ENCODE measurements around the gene NFYC. TPM values are rescaled to one million over a fixed set of nuclear protein-coding genes. Genes with fewer than 3 reads are reported as not detected.

Gene NFYC
- total RNA-seq, 1 experiment from 2014 or later = 63.3 TPM

DNA sequence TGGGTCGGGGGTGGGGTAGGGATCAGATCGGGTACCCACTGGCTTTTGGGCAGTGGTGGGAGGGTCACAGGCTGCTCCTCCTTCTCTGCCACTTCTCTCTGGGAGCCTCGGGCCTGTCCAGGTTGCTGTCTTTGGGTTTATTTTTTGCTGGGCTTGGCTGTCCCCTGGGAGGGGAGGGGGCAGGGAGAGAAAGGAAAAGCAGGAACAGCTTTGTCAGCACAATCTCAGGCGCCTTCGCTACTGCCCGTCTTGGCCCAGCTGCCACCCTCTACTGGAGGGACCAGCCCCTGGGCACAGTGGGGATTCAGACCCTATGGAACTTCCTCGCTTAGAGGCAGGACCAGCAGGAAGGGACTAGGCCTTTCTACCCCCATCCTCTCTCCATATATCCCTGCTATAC is 100.5 kb downstream of the NFYC start:
- CTCF ChIA-PET = interaction anchor here (1.9 kb wide), 1 partner anchor 17 kb away, joined by 6 read pairs; no protein-coding TSS in a partner anchor
- POLR2A ChIA-PET = no interaction called here

More for the DNA sequence above, 100.5 kb downstream of the NFYC start:
- ATAC-seq = no peak
- BruUV-seq (replicated peaks) = no TSS peak
- Histone ChIP-seq H3K9me2 (ENCODE audit: insufficient read depth) (no peaks in the 10 kb centered on the region), H3K27me3 (ENCODE audit: insufficient read depth, low read length) (no peaks in the 10 kb centered on the region), H3K9me3 (ENCODE audit: control insufficient read depth in 1 of 2, insufficient read depth in 1 of 2, low read depth in 1 of 2, low read length in 2 of 2) (no peaks in the 10 kb centered on the region), H3K4me1 (ENCODE audit: control insufficient read depth in 1 of 2, insufficient read depth in 2 of 2, low read length in 2 of 2) (no peaks in the 10 kb centered on the region), H2AFZ (ENCODE audit: low read depth, low read length, poor library complexity, severe bottlenecking) (no peak overlapping the region), H3K36me3 (ENCODE audit: control insufficient read depth in 1 of 2, insufficient read depth in 2 of 2, low read length in 2 of 2) (no peaks in the 10 kb centered on the region), H3K27ac (ENCODE audit: low read depth, low read length) (no peak overlapping the region), H3K9ac (ENCODE audit: low read length) (no peak overlapping the region), H3K79me2 (ENCODE audit: insufficient read depth, low read length) (no peaks in the 10 kb centered on the region; the same call in 1 of the 2 replicates), H3K4me2 (ENCODE audit: low read length) (no peak overlapping the region), H3K4me3 (replicated peaks in 1 of 2; ENCODE audit: low read depth in 1 of 2, low read length in 2 of 2) (no peak overlapping the region), H4K20me1 (ENCODE audit: insufficient read depth) (no peaks in the 10 kb centered on the region)
- no peak for DNase-seq (ENCODE audit: low read depth, low spot score)
- RAD21 ChIA-PET (ENCODE audit: low non-redundant PET in 1 of 2, low total read pairs in 2 of 2, uncharacterized antibody in 2 of 2, unreplicated experiment in 2 of 2) = no interaction called here
- intact Hi-C loops (cut with micrococcal nuclease) = no loop called here
- TF ChIP-seq JUND (IDR thresholded peaks at IDR 0.05) = no peak
- no peak for TF ChIP-seq CBX3 (IDR thresholded peaks at IDR 0.05; ENCODE audit: low read depth)
- TF ChIP-seq EGR1 (IDR thresholded peaks at IDR 0.05; ENCODE audit: low read depth) = no peak
- TF ChIP-seq TCF7L2 (IDR thresholded peaks at IDR 0.05; ENCODE audit: borderline replicate concordance, extremely low read depth, insufficient read depth, insufficient read length) = no peak
- TF ChIP-seq POLR2AphosphoS5 (IDR thresholded peaks at IDR 0.05; ENCODE audit: low read depth, low read length) = no peak
- TF ChIP-seq, protein P1, sequence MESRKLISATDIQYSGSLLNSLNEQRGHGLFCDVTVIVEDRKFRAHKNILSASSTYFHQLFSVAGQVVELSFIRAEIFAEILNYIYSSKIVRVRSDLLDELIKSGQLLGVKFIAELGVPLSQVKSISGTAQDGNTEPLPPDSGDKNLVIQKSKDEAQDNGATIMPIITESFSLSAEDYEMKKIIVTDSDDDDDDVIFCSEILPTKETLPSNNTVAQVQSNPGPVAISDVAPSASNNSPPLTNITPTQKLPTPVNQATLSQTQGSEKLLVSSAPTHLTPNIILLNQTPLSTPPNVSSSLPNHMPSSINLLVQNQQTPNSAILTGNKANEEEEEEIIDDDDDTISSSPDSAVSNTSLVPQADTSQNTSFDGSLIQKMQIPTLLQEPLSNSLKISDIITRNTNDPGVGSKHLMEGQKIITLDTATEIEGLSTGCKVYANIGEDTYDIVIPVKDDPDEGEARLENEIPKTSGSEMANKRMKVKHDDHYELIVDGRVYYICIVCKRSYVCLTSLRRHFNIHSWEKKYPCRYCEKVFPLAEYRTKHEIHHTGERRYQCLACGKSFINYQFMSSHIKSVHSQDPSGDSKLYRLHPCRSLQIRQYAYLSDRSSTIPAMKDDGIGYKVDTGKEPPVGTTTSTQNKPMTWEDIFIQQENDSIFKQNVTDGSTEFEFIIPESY (IDR thresholded peaks at IDR 0.05; ENCODE audit: extremely low read depth, insufficient replicate concordance, low read length) = no peak
- TF ChIP-seq SP1 (IDR thresholded peaks at IDR 0.05; ENCODE audit: low read depth) = no peak
- no peak for TF ChIP-seq CEBPB (IDR thresholded peaks at IDR 0.05; ENCODE audit: low read depth)
- no peak for TF ChIP-seq FOSL1 (IDR thresholded peaks at IDR 0.05; ENCODE audit: low read depth)
- no peak for TF ChIP-seq YY1 (IDR thresholded peaks at IDR 0.05; ENCODE audit: extremely low read depth, insufficient replicate concordance, low read depth, low read length)
- TF ChIP-seq, protein P2, sequence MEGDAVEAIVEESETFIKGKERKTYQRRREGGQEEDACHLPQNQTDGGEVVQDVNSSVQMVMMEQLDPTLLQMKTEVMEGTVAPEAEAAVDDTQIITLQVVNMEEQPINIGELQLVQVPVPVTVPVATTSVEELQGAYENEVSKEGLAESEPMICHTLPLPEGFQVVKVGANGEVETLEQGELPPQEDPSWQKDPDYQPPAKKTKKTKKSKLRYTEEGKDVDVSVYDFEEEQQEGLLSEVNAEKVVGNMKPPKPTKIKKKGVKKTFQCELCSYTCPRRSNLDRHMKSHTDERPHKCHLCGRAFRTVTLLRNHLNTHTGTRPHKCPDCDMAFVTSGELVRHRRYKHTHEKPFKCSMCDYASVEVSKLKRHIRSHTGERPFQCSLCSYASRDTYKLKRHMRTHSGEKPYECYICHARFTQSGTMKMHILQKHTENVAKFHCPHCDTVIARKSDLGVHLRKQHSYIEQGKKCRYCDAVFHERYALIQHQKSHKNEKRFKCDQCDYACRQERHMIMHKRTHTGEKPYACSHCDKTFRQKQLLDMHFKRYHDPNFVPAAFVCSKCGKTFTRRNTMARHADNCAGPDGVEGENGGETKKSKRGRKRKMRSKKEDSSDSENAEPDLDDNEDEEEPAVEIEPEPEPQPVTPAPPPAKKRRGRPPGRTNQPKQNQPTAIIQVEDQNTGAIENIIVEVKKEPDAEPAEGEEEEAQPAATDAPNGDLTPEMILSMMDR (IDR thresholded peaks at IDR 0.05 in 2 of 3, conservative IDR thresholded peaks at IDR 0.05 in 1 of 3; ENCODE audit: borderline replicate concordance in 1 of 3, insufficient read depth in 1 of 3, low read depth in 2 of 3, low read length in 2 of 3) = no peak
- no peak for TF ChIP-seq EZH2 (IDR thresholded peaks at IDR 0.05)
- no peak for TF ChIP-seq POLR2A (IDR thresholded peaks at IDR 0.05; ENCODE audit: borderline replicate concordance, extremely low read depth, insufficient read depth, insufficient read length)
- TF ChIP-seq ELF1 (IDR thresholded peaks at IDR 0.05; ENCODE audit: borderline replicate concordance, low read depth) = no peak
- no peak for TF ChIP-seq ZFX (IDR thresholded peaks at IDR 0.05)
- TF ChIP-seq ZNF274 (IDR thresholded peaks at IDR 0.05; ENCODE audit: low read depth, low read length) = no peak
- TF ChIP-seq SIN3A (IDR thresholded peaks at IDR 0.05; ENCODE audit: low read depth) = no peak
